Uterine smooth muscle cell (primary cell): ENCODE results near the gene LSS. TPM values are rescaled to one million over a fixed set of nuclear protein-coding genes. Genes with fewer than 3 reads are reported as not detected.

Experiments used
- total RNA-seq: library from RNA; depleted of rRNA; stranded (reverse); fragments of >200 nt; gene quantifications from 2 replicates; pipeline ENCODE4 v1.2.3, GENCODE V29; 2014

LSS gene
- total RNA-seq: 236 and 251 TPM in 2 replicates

DNA sequence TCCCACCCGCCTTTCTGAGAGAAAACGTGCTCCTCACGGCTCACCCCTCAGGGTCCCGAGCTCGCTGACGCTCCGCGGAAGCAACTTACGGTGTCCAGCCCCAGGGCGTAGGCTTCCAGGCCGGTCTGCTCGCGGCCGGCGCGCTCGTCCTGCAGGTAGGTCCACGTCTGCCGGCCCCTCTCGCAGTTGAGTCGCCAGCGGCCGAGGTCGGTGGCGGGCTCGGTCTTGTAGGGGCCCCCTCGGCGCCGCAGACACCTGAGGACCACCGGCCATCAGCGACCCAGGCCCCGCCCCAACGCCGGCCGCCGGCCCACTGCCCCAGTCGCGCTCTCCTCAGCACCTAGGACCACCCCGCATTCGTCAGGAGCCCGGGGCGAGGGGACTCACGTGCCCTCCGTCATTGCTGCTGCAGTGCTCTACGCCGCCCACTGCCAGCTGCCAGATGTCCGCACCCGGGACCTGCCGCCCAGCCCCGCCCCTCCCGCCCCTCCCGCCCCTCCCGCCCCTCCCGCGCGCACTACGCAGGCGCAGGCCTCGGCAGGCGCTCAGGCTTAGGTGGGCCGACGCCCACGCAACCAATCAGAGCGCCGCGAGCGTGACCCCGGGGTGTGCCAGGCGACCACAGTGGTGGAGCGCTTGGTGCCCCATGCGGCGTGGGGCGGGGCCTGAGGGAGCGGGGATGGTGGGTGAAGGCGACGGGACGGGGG is at the start of gene LSS:
Gene LSS (minus strand): TSS at position 430 of the 707 bp plus-strand sequence. CDS start 29 bp downstream, at position 401.

GRCh38 chr21:46183910-46184624 is 44.5 kb downstream of the LSS start, which contains the start of gene SPATC1L:
Gene SPATC1L (minus strand): TSS chr21:46184459. CDS start chr21:46182816, 1,643 bp downstream.

GRCh38 chr21:46155514-46156377 is 72.8 kb downstream of the LSS start, which contains the start of gene FTCD:
Gene FTCD (minus strand): TSS chr21:46155579. CDS start chr21:46155523, 56 bp downstream.

Other genes starting within 250 kb of the LSS start
- gene COL6A1, start 247.0 kb downstream of the LSS start, total RNA-seq: 489 and 822 TPM in 2 replicates
- 685 and 1,320 TPM in 2 replicates for gene COL6A2, start 130.7 kb downstream of the LSS start, total RNA-seq
- 1.1 TPM in 1 of 2 replicates, not detected in the other for gene FTCD, start 73.2 kb downstream of the LSS start, total RNA-seq
- 1.00 and 7.6 TPM in 2 replicates for gene SPATC1L, start 44.3 kb downstream of the LSS start, total RNA-seq
- gene MCM3AP, start 56.8 kb upstream of the LSS start, total RNA-seq: 95.1 and 103 TPM in 2 replicates
- gene YBEY, start 57.6 kb upstream of the LSS start, total RNA-seq: 9.4 and 10.5 TPM in 2 replicates
- 4.5 and 11.5 TPM in 2 replicates for gene C21orf58, start 95.1 kb upstream of the LSS start, total RNA-seq
- gene PCNT, start 95.4 kb upstream of the LSS start, total RNA-seq: 32.2 and 43.9 TPM in 2 replicates
- gene DIP2A, start 230.1 kb upstream of the LSS start, total RNA-seq: 27.6 and 28.1 TPM in 2 replicates